Islet of Langerhans (tissue), 1 donor: ENCODE results near the gene TGM2.

ENCODE experiments used
- FAIRE-seq: peaks from one replicate; lab custom pipeline; 2011; peaks lifted over from hg19 to GRCh38; lab: Jason Lieb, UNC

Gene TGM2

GRCh38 chr20:38131588-38132121, 33.4 kb downstream of the TGM2 start:
- FAIRE-seq: no peak

GRCh38 chr20:38130687-38131587, 34.1 kb downstream of the TGM2 start:
- FAIRE-seq: no peak

- no peak for FAIRE-seq
Measured at GRCh38 chr20:38129893-38130609, 35.0 kb downstream of the TGM2 start.

GRCh38 chr20:38129248-38129865, 35.7 kb downstream of the TGM2 start:
- no peak for FAIRE-seq

- no peak for FAIRE-seq
Measured at GRCh38 chr20:38128691-38129090, 36.4 kb downstream of the TGM2 start.

- no peak for FAIRE-seq
Measured at GRCh38 chr20:38127920-38128528, 37.0 kb downstream of the TGM2 start.

- FAIRE-seq: no peak
Measured at GRCh38 chr20:38126932-38127621, 38.0 kb downstream of the TGM2 start.

- no peak for FAIRE-seq
Measured at GRCh38 chr20:38126146-38126921, 38.7 kb downstream of the TGM2 start.

GRCh38 chr20:38125157-38126056, 39.7 kb downstream of the TGM2 start:
- FAIRE-seq: no peak

GRCh38 chr20:38123021-38123587, 42.0 kb downstream of the TGM2 start:
- FAIRE-seq: no peak

- FAIRE-seq: no peak
Measured at GRCh38 chr20:38121741-38122140, 43.3 kb downstream of the TGM2 start.

GRCh38 chr20:38120625-38120988, 44.5 kb downstream of the TGM2 start:
- no peak for FAIRE-seq

GRCh38 chr20:38119446-38119845, 45.6 kb downstream of the TGM2 start:
- no peak for FAIRE-seq

- no peak for FAIRE-seq
Measured at GRCh38 chr20:38117635-38118034, 47.4 kb downstream of the TGM2 start.

- FAIRE-seq: no peak
Measured at GRCh38 chr20:38117205-38117604, 47.9 kb downstream of the TGM2 start.

- no peak for FAIRE-seq
Measured at GRCh38 chr20:38116409-38117165, 48.5 kb downstream of the TGM2 start.

GRCh38 chr20:38115896-38116295, 49.2 kb downstream of the TGM2 start:
- no peak for FAIRE-seq

- FAIRE-seq: no peak
Measured at GRCh38 chr20:38115205-38115604, 49.9 kb downstream of the TGM2 start.

GRCh38 chr20:38114353-38114791, 50.7 kb downstream of the TGM2 start:
- no peak for FAIRE-seq
